ENCODE results near the gene KRTAP1-3.

- TF ChIP-seq POLR2A (IDR thresholded peaks at IDR 0.05; ENCODE audit: low read length) (no peak), GATA1 (IDR thresholded peaks at IDR 0.05; ENCODE audit: low read depth, low read length) (no peak)
Measured at GRCh38 chr17:41002814-41003213, 31.9 kb downstream of the KRTAP1-3 start.

All from erythroblast (primary cell).